HG03354 (cell line): ENCODE measurements around the gene TGM4.
"Not testable (repeated sequence)": the region's sequence is repeated elsewhere in the genome, so short reads cannot be mapped to it uniquely, and the experiment has no call there.

Source experiments
- ATAC-seq: cut with Tn5 transposase; IDR thresholded peaks from one replicate; pipeline ENCODE4 v1.9.1; 2021; ENCODE audit warnings: mild to moderate bottlenecking; ENCODE audit not compliant: unreplicated experiment, poor library complexity, severe bottlenecking

TGM4 gene

GRCh38 chr3:44942202-44942921 lies 68.0 kb downstream of the TGM4 start:
- no peak for ATAC-seq

- ATAC-seq = no peak
These were observed 73.8 kb downstream of the TGM4 start for GRCh38 chr3:44948239-44948638.

- not testable (repeated sequence) for ATAC-seq
These were observed 75.4 kb downstream of the TGM4 start for GRCh38 chr3:44949770-44950169.

- ATAC-seq = no peak
These were observed 75.9 kb downstream of the TGM4 start for GRCh38 chr3:44950275-44950734.

- ATAC-seq = no peak
These were observed 78.3 kb downstream of the TGM4 start for GRCh38 chr3:44952689-44953088.

GRCh38 chr3:44954304-44954703 lies 79.9 kb downstream of the TGM4 start:
- ATAC-seq = no peak

- peak; percentile 62 for ATAC-seq
These were observed 80.6 kb downstream of the TGM4 start for GRCh38 chr3:44954962-44955361.

GRCh38 chr3:44955917-44956316 lies 81.5 kb downstream of the TGM4 start:
- ATAC-seq = no peak

- no peak for ATAC-seq
These were observed 83.6 kb downstream of the TGM4 start for GRCh38 chr3:44957986-44958385.

- ATAC-seq = no peak
These were observed 84.0 kb downstream of the TGM4 start for GRCh38 chr3:44958386-44958785.

GRCh38 chr3:44960387-44961026 lies 86.1 kb downstream of the TGM4 start:
- ATAC-seq = peak; percentile 52

- no peak for ATAC-seq
These were observed 87.5 kb downstream of the TGM4 start for GRCh38 chr3:44961888-44962287.

GRCh38 chr3:44962621-44963393 lies 88.4 kb downstream of the TGM4 start:
- no peak for ATAC-seq

GRCh38 chr3:44963571-44964325 lies 89.3 kb downstream of the TGM4 start:
- no peak for ATAC-seq
